Astrocyte (in vitro differentiated cells and primary cell): ENCODE measurements around the gene ZBTB16. TPM values are rescaled to one million over a fixed set of nuclear protein-coding genes. Genes with fewer than 3 reads are reported as not detected.

Source experiments
- DNase-seq: peaks from one replicate; pipeline ENCODE4 v3.0.0-alpha.2; 2010; ENCODE audit warnings: low read depth
- FAIRE-seq: peaks from 2 replicates; lab custom pipeline; 2011; peaks lifted over from hg19 to GRCh38; lab: Jason Lieb, UNC
- H2AFZ ChIP-seq: 2 replicates; pipeline ENCODE4 v1.6.0; 2012; ENCODE audit warnings: low read depth, low read length, inconsistent platforms
- H3K27ac ChIP-seq: 2 replicates; pipeline ENCODE4 v1.5.1; 2011; ENCODE audit warnings: low read depth, low read length, inconsistent platforms
- H3K27me3 ChIP-seq: 2 replicates; pipeline ENCODE4 v1.6.0; 2011; ENCODE audit warnings: low read length, inconsistent platforms; ENCODE audit not compliant: insufficient read depth
- H3K36me3 ChIP-seq: 2 replicates; pipeline ENCODE4 v1.5.1; 2011; ENCODE audit warnings: low read length, inconsistent platforms; ENCODE audit not compliant: insufficient read depth
- H3K4me1 ChIP-seq: 2 replicates; pipeline ENCODE4 v1.5.1; 2011; ENCODE audit warnings: low read length, inconsistent platforms; ENCODE audit not compliant: insufficient read depth
- H3K4me2 ChIP-seq: 2 replicates; pipeline ENCODE4 v1.6.0; 2012; ENCODE audit warnings: low read length, inconsistent platforms
- H3K4me3 ChIP-seq: 2 replicates; pipeline ENCODE4 v1.5.1; 2011; ENCODE audit warnings: low read depth, mild to moderate bottlenecking, low read length, inconsistent platforms; ENCODE audit not compliant: insufficient read depth
- H3K79me2 ChIP-seq: 2 replicates; pipeline ENCODE4 v1.6.0; 2012; ENCODE audit warnings: mild to moderate bottlenecking, low read length, inconsistent platforms; ENCODE audit not compliant: insufficient read depth
- H3K9ac ChIP-seq: 2 replicates; pipeline ENCODE4 v1.6.0; 2012; ENCODE audit warnings: mild to moderate bottlenecking, low read length, inconsistent platforms
- H3K9me3 ChIP-seq: 2 replicates; pipeline ENCODE4 v1.5.1; 2012; ENCODE audit warnings: low read depth, mild to moderate bottlenecking, low read length, inconsistent platforms; ENCODE audit not compliant: insufficient read depth
- H4K20me1 ChIP-seq: 2 replicates; pipeline ENCODE4 v1.6.0; 2012; ENCODE audit warnings: low read length, inconsistent platforms; ENCODE audit not compliant: insufficient read depth
- H3K27ac Mint-ChIP-seq: one replicate; pipeline ENCODE4 v1.8.0; 2021; ENCODE audit warnings: mild to moderate bottlenecking, mixed read lengths; ENCODE audit not compliant: unreplicated experiment
- H3K27me3 Mint-ChIP-seq: one replicate; pipeline ENCODE4 v1.8.0; 2021; ENCODE audit warnings: low read depth, mixed read lengths; ENCODE audit not compliant: unreplicated experiment
- H3K36me3 Mint-ChIP-seq: one replicate; pipeline ENCODE4 v1.8.0; 2021; ENCODE audit warnings: low read depth, mixed read lengths; ENCODE audit not compliant: unreplicated experiment
- H3K4me1 Mint-ChIP-seq: one replicate; pipeline ENCODE4 v1.8.0; 2021; ENCODE audit warnings: low read depth, mixed read lengths; ENCODE audit not compliant: unreplicated experiment
- H3K4me3 Mint-ChIP-seq: one replicate; pipeline ENCODE4 v1.8.0; 2021; ENCODE audit warnings: mild to moderate bottlenecking, moderate library complexity, mixed read lengths; ENCODE audit not compliant: unreplicated experiment
- H3K9me3 Mint-ChIP-seq: one replicate; pipeline ENCODE4 v1.8.0; 2021; ENCODE audit warnings: mild to moderate bottlenecking, mixed read lengths; ENCODE audit not compliant: unreplicated experiment
- EZH2 ChIP-seq: IDR thresholded peaks from 2 replicates; pipeline ENCODE4 v1.6.1; 2012; ENCODE audit warnings: mild to moderate bottlenecking, low read length, inconsistent platforms; ENCODE audit not compliant: insufficient read depth
- total RNA-seq: library from RNA; stranded (reverse); gene quantifications from 2 replicates; pipeline ENCODE4 v1.2.1, GENCODE V29; 2021
- TF ChIP-seq, protein P1 (sequence below): IDR thresholded peaks from 2 replicates; pipeline ENCODE4 v1.5.1; 2011; ENCODE audit warnings: low read depth, mild to moderate bottlenecking, inconsistent platforms, low read length, moderate library complexity; ENCODE audit not compliant: insufficient read depth

ZBTB16 gene
- total RNA-seq, 1 donor from 2014 or later = 0.50 TPM

DNA sequence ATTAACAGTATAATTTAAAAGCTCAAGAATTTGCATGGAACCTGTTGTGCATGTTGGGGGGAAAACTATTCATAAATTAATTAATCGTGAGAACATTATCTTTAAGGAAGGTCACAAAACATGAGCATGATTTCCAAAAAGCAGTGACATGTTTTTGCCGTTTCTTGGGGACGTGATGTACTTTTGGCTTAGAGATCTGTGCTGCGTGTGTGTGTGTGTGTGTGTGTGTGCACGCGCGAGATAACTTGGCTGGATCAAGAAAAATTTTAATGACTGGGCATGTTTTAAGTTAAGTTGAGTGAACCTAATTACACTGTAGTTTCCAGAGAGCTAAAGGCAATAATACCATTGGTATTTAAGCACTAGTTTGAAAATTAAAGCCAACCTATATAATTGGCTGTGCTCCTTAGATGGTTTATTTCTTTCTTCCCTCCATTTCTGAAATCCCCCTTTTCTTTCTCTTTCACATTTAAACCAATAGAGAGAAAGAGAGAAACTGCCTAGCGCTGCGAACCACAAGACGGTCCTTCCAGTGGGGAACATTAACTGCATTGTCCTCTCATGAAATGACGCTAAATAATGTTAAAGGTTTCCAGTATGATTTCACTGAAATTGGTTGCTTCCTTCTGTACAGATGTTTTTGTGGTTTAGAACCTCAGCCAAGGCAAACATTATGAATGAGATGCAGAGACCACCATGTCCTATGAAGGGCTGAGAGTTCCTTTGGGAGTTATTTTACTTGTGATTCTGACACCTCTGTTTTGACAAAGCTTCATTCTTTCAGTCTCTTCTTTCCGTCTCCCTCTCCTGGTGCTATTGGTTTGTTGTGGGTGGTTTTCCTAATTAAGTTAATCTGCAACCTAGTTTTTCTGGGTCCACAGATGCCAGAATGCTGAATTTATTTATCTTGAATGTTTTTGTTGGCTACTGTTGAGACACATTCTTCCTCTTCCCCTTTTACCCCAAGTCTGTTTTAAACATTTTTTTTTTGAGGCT is 51.7 kb downstream of the ZBTB16 start:
- Mint-ChIP-seq H3K4me3 (no peak overlapping the region), H3K27me3 (peaks cover 48% of the 10 kb centered on the region), H3K9me3 (no peaks in the 10 kb centered on the region), H3K36me3 (no peaks in the 10 kb centered on the region), H3K27ac (no peak overlapping the region), H3K4me1 (peaks cover 10% of the 10 kb centered on the region)
- Histone ChIP-seq H3K4me1 (peaks cover 3% of the 10 kb centered on the region), H3K4me2 (no peak overlapping the region), H3K9ac (no peak overlapping the region), H2AFZ (no peak overlapping the region), H3K9me3 (no peaks in the 10 kb centered on the region), H4K20me1 (no peaks in the 10 kb centered on the region), H3K27ac (no peak overlapping the region), H3K36me3 (no peaks in the 10 kb centered on the region), H3K4me3 (no peak overlapping the region), H3K79me2 (no peaks in the 10 kb centered on the region), H3K27me3 (peaks cover 11% of the 10 kb centered on the region)
- FAIRE-seq (no peak), DNase-seq (no peak)
- no peak for TF ChIP-seq EZH2

DNA sequence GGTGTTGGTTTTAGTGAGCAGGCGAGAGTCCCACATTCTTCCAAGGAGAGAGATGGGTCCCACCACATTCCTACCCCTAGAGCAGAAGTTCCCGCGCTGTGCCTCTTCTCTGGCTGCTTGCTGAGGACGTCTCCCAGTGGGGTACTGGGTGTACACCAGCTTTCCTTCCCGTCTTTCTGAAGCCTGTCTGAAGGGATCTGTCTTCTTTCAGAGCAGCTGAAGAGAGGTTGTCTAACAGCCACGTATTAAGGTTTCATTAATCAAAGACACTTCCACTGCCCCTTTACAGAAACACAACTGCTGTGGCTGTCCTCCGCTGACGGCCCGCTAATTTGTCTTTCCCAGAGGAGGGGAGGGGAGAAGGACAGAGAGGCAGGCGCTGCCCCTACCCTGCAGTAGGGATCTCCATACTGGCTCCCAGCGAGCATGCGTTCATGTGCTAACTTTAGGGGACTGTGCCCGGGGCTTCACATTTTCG is 56.0 kb downstream of the ZBTB16 start:
- peaks cover 45% of the 10 kb centered on the region for H3K27me3 Mint-ChIP-seq
- no peak overlapping the region for H3K4me3 Mint-ChIP-seq
- DNase-seq (no peak), FAIRE-seq (no peak)
- H3K36me3 Mint-ChIP-seq = no peaks in the 10 kb centered on the region
- Histone ChIP-seq H3K27me3 (peaks cover 7% of the 10 kb centered on the region), H3K9me3 (no peaks in the 10 kb centered on the region), H3K9ac (no peak overlapping the region), H4K20me1 (no peaks in the 10 kb centered on the region), H3K27ac (no peak overlapping the region), H3K4me3 (no peak overlapping the region), H3K4me1 (peaks cover 3% of the 10 kb centered on the region), H3K4me2 (no peak overlapping the region), H3K79me2 (no peaks in the 10 kb centered on the region), H3K36me3 (no peaks in the 10 kb centered on the region), H2AFZ (no peak overlapping the region)
- peaks cover 4% of the 10 kb centered on the region for H3K4me1 Mint-ChIP-seq
- TF ChIP-seq, protein P1, sequence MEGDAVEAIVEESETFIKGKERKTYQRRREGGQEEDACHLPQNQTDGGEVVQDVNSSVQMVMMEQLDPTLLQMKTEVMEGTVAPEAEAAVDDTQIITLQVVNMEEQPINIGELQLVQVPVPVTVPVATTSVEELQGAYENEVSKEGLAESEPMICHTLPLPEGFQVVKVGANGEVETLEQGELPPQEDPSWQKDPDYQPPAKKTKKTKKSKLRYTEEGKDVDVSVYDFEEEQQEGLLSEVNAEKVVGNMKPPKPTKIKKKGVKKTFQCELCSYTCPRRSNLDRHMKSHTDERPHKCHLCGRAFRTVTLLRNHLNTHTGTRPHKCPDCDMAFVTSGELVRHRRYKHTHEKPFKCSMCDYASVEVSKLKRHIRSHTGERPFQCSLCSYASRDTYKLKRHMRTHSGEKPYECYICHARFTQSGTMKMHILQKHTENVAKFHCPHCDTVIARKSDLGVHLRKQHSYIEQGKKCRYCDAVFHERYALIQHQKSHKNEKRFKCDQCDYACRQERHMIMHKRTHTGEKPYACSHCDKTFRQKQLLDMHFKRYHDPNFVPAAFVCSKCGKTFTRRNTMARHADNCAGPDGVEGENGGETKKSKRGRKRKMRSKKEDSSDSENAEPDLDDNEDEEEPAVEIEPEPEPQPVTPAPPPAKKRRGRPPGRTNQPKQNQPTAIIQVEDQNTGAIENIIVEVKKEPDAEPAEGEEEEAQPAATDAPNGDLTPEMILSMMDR = no peak
- TF ChIP-seq EZH2 = no peak
- no peaks in the 10 kb centered on the region for H3K9me3 Mint-ChIP-seq
- no peak overlapping the region for H3K27ac Mint-ChIP-seq

DNA sequence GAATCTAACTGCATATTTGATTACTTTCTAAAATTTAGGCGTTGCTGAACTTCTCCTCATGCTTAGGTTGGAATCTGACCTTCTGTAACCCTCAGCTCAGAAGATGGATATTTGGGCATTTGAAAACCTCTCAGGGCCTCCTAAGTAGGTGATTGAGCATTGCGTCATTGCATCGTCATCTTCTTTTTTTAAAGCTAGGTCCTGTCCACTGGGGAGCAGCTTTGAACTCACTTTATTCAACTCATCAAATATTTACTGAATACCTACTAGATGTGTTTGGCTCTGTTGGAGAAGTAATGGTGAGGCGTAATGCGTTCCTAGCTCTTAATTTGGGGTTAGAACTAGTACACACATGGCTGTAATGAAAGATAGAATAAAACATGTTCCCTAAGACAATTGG is 56.8 kb downstream of the ZBTB16 start:
- Mint-ChIP-seq H3K4me3 (no peak overlapping the region), H3K9me3 (no peaks in the 10 kb centered on the region), H3K27me3 (peaks cover 49% of the 10 kb centered on the region), H3K4me1 (peaks cover 4% of the 10 kb centered on the region), H3K27ac (no peak overlapping the region), H3K36me3 (no peaks in the 10 kb centered on the region)
- no peak for TF ChIP-seq EZH2
- TF ChIP-seq, protein P1 = no peak
- H3K4me1 ChIP-seq = peaks cover 3% of the 10 kb centered on the region
- DNase-seq (no peak), FAIRE-seq (no peak)
- H4K20me1 ChIP-seq = no peaks in the 10 kb centered on the region
- H3K4me2 ChIP-seq = no peak overlapping the region
- no peaks in the 10 kb centered on the region for H3K79me2 ChIP-seq
- H3K9ac ChIP-seq = no peak overlapping the region
- H3K4me3 ChIP-seq = no peak overlapping the region
- no peaks in the 10 kb centered on the region for H3K9me3 ChIP-seq
- H3K36me3 ChIP-seq = no peaks in the 10 kb centered on the region
- no peak overlapping the region for H2AFZ ChIP-seq
- peaks cover 3% of the 10 kb centered on the region for H3K27me3 ChIP-seq
- H3K27ac ChIP-seq = no peak overlapping the region
